ENCODE results near the gene MORC1.

The MORC1 gene

GRCh38 chr3:109098079-109098644 lies 19.8 kb downstream of the MORC1 start:
- Histone ChIP-seq H3K4me1 (ENCODE audit: low read length) (peaks cover 8% of the 10 kb centered on the region), H3K9me3 (replicated peaks; ENCODE audit: insufficient read depth, low read length) (no peaks in the 10 kb centered on the region), H3K4me2 (ENCODE audit: low read depth, low read length) (no peak overlapping the region), H2AFZ (ENCODE audit: low read length) (no peak overlapping the region), H3K79me2 (ENCODE audit: low read length) (no peaks in the 10 kb centered on the region), H3K9ac (ENCODE audit: low read length) (no peak overlapping the region), H3F3A (ENCODE audit: insufficient read depth, low read length) (no peaks in the 10 kb centered on the region), H3K9me2 (replicated peaks; ENCODE audit: insufficient read depth, low read length) (no peaks in the 10 kb centered on the region), H3K27me3 (replicated peaks; ENCODE audit: insufficient read depth, low read length) (no peaks in the 10 kb centered on the region), H3K36me3 (replicated peaks; ENCODE audit: insufficient read depth, low read length) (no peaks in the 10 kb centered on the region), H3K4me3 (ENCODE audit: low read length) (no peak overlapping the region), H3K27ac (ENCODE audit: low read length) (no peak overlapping the region), H4K20me1 (ENCODE audit: insufficient read depth, low read length) (no peaks in the 10 kb centered on the region)
- DNase-seq = peak; percentile 35
- TF ChIP-seq EZH2 (optimal IDR thresholded peaks at IDR 0.05; ENCODE audit: low read depth, low read length) = no peak
- peak; percentile 67 for TF ChIP-seq CTCF (IDR thresholded peaks at IDR 0.05; ENCODE audit: low read length)
- no peak for TF ChIP-seq EZH2phosphoT487 (IDR thresholded peaks at IDR 0.05; ENCODE audit: low read length)

DNA sequence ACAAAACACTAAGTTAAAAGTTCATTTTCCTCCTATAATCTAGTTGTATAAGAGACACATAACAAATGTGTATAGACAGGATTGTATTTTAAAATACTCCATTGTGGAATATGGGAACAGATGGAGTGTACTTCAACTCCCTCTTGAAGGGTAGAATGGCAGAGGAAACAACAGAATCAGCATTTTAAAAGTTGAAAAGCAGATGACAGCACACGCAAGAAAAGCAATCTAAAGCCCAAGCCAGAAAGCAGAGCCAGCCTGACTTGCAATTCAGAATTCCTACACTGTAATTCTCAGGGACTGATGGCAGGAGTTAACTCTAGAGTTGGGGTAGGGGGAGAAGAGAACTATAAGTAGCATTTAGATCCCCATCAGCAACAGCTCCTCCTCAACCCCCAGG lies 22.8 kb downstream of the MORC1 start:
- Histone ChIP-seq H3K4me2 (ENCODE audit: low read depth, low read length) (no peak overlapping the region), H3K9me2 (replicated peaks; ENCODE audit: insufficient read depth, low read length) (no peaks in the 10 kb centered on the region), H3F3A (ENCODE audit: insufficient read depth, low read length) (no peaks in the 10 kb centered on the region), H3K9me3 (replicated peaks; ENCODE audit: insufficient read depth, low read length) (no peaks in the 10 kb centered on the region), H2AFZ (ENCODE audit: low read length) (no peak overlapping the region), H3K36me3 (replicated peaks; ENCODE audit: insufficient read depth, low read length) (no peaks in the 10 kb centered on the region), H3K4me3 (ENCODE audit: low read length) (no peak overlapping the region), H3K79me2 (ENCODE audit: low read length) (no peaks in the 10 kb centered on the region), H3K27ac (ENCODE audit: low read length) (no peak overlapping the region), H4K20me1 (ENCODE audit: insufficient read depth, low read length) (no peaks in the 10 kb centered on the region), H3K27me3 (replicated peaks; ENCODE audit: insufficient read depth, low read length) (no peaks in the 10 kb centered on the region), H3K4me1 (ENCODE audit: low read length) (no peaks in the 10 kb centered on the region), H3K9ac (ENCODE audit: low read length) (no peak overlapping the region)
- no peak for TF ChIP-seq EZH2phosphoT487 (IDR thresholded peaks at IDR 0.05; ENCODE audit: low read length)
- no peak for TF ChIP-seq CTCF (IDR thresholded peaks at IDR 0.05; ENCODE audit: low read length)
- TF ChIP-seq EZH2 (optimal IDR thresholded peaks at IDR 0.05; ENCODE audit: low read depth, low read length) = no peak
- DNase-seq = no peak

DNA sequence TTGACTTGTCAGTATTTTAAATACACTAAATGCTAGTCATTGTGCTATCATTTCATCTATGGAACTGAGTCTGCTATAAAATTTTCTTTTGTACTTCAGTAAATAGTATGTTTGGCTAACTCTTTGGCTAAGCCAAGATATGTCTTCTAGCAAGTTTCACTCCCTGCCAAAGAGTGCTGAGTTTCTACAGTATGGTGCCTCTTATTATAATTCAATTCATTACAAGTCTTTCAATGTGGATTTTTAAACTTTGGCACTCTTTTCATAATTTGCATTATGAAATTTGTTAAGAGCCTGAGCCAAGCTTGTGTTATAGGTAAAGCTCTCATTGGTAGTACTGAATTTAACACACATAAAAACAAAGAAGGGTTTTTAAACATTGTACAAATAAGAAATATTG lies 24.4 kb downstream of the MORC1 start:
- H3K9me2 ChIP-seq (replicated peaks; ENCODE audit: insufficient read depth, low read length) = no peaks in the 10 kb centered on the region
- H3K9me3 ChIP-seq (replicated peaks; ENCODE audit: insufficient read depth, low read length) = no peaks in the 10 kb centered on the region
- H3K4me1 ChIP-seq (ENCODE audit: low read length) = no peaks in the 10 kb centered on the region
- no peaks in the 10 kb centered on the region for H3F3A ChIP-seq (ENCODE audit: insufficient read depth, low read length)
- no peak overlapping the region for H3K9ac ChIP-seq (ENCODE audit: low read length)
- H3K79me2 ChIP-seq (ENCODE audit: low read length) = no peaks in the 10 kb centered on the region
- no peak overlapping the region for H3K4me3 ChIP-seq (ENCODE audit: low read length)
- H2AFZ ChIP-seq (ENCODE audit: low read length) = no peak overlapping the region
- H3K36me3 ChIP-seq (replicated peaks; ENCODE audit: insufficient read depth, low read length) = no peaks in the 10 kb centered on the region
- TF ChIP-seq EZH2 (optimal IDR thresholded peaks at IDR 0.05; ENCODE audit: low read depth, low read length) = no peak
- TF ChIP-seq EZH2phosphoT487 (IDR thresholded peaks at IDR 0.05; ENCODE audit: low read length) = no peak
- H3K27me3 ChIP-seq (replicated peaks; ENCODE audit: insufficient read depth, low read length) = no peaks in the 10 kb centered on the region
- H3K27ac ChIP-seq (ENCODE audit: low read length) = no peak overlapping the region
- no peaks in the 10 kb centered on the region for H4K20me1 ChIP-seq (ENCODE audit: insufficient read depth, low read length)
- no peak for DNase-seq
- no peak overlapping the region for H3K4me2 ChIP-seq (ENCODE audit: low read depth, low read length)

- Histone ChIP-seq H3K4me1 (ENCODE audit: low read length) (no peaks in the 10 kb centered on the region), H3K27ac (ENCODE audit: low read length) (no peak overlapping the region), H3K27me3 (replicated peaks; ENCODE audit: insufficient read depth, low read length) (no peaks in the 10 kb centered on the region), H3K36me3 (replicated peaks; ENCODE audit: insufficient read depth, low read length) (no peaks in the 10 kb centered on the region), H4K20me1 (ENCODE audit: insufficient read depth, low read length) (no peaks in the 10 kb centered on the region), H3K9me2 (replicated peaks; ENCODE audit: insufficient read depth, low read length) (no peaks in the 10 kb centered on the region), H3K79me2 (ENCODE audit: low read length) (no peaks in the 10 kb centered on the region), H3K9me3 (replicated peaks; ENCODE audit: insufficient read depth, low read length) (no peaks in the 10 kb centered on the region), H3F3A (ENCODE audit: insufficient read depth, low read length) (no peaks in the 10 kb centered on the region), H3K9ac (ENCODE audit: low read length) (no peak overlapping the region), H3K4me3 (ENCODE audit: low read length) (no peak overlapping the region), H2AFZ (ENCODE audit: low read length) (no peak overlapping the region), H3K4me2 (ENCODE audit: low read depth, low read length) (no peak overlapping the region)
- TF ChIP-seq CTCF (IDR thresholded peaks at IDR 0.05; ENCODE audit: low read length) (no peak), EZH2 (optimal IDR thresholded peaks at IDR 0.05; ENCODE audit: low read depth, low read length) (no peak), EZH2phosphoT487 (IDR thresholded peaks at IDR 0.05; ENCODE audit: low read length) (no peak)
- no peak for DNase-seq
Observed at GRCh38 chr3:109091846-109092245, 26.1 kb downstream of the MORC1 start.
